22Rv1 (cell line): ENCODE measurements around the gene ANKRD35.

Source experiments
- ZFX ChIP-seq: fragments of 450-650 bp; IDR thresholded peaks from 2 replicates; pipeline ENCODE4 v1.6.1; 2017; ENCODE audit warnings: antibody characterized with exemption, borderline replicate concordance
- TF ChIP-seq, protein P1 (sequence below): fragments of 450-650 bp; IDR thresholded peaks from 2 replicates; pipeline ENCODE4 v1.5.1; 2017; ENCODE audit warnings: mild to moderate bottlenecking

GRCh38 chr1:145827966-145828365 lies 57.7 kb downstream of the ANKRD35 start:
- TF ChIP-seq, protein P1, sequence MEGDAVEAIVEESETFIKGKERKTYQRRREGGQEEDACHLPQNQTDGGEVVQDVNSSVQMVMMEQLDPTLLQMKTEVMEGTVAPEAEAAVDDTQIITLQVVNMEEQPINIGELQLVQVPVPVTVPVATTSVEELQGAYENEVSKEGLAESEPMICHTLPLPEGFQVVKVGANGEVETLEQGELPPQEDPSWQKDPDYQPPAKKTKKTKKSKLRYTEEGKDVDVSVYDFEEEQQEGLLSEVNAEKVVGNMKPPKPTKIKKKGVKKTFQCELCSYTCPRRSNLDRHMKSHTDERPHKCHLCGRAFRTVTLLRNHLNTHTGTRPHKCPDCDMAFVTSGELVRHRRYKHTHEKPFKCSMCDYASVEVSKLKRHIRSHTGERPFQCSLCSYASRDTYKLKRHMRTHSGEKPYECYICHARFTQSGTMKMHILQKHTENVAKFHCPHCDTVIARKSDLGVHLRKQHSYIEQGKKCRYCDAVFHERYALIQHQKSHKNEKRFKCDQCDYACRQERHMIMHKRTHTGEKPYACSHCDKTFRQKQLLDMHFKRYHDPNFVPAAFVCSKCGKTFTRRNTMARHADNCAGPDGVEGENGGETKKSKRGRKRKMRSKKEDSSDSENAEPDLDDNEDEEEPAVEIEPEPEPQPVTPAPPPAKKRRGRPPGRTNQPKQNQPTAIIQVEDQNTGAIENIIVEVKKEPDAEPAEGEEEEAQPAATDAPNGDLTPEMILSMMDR, result no peak
- TF ChIP-seq ZFX, result no peak
